T-helper 2 cell (primary cell): ENCODE data around the gene SUPT6H.
"Not testable (repeated sequence)": the region's sequence is repeated elsewhere in the genome, so short reads cannot be mapped to it uniquely, and the experiment has no call there.

Source experiments
- DNase-seq, 5 experiments: peaks; one replicate each; pipeline versions ENCODE4 v3.0.0 to v3.0.0-alpha.2; 2012 to 2022

Gene SUPT6H

DNA sequence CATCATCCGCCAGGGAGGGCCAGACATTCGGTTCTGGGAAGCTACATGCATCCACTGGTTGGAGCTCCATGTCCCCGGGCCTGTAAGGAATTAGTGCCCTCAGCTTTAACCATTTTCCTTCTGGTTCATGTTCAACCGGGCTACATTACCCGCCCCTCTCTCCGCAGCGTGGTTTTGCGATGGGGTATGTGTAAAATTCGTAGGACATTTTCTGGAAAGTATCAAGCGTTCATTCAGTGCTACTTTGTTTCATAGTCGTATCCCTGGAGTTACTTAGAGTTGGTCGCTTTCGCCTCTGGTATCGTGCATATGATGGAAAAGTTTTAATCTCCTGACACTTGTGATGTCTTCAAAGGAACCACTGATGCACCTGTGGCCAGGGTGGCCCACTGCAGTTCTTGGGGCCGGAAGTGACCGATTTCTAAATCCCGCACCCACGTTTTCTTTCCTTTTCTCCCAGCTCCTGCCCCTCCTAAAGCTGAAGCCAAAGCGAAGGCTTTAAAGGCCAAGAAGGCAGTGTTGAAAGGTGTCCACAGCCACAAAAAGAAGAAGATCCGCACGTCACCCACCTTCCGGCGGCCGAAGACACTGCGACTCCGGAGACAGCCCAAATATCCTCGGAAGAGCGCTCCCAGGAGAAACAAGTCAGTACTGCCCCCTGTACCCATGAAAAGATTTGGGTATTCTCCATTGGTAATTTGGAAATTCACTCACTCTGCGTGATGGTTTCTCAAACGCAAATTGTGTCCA, 58.4 kb downstream of the SUPT6H start:
- DNase-seq, result peak in 4 of 5 experiments; percentile 23 to 55 (median 28)

DNA sequence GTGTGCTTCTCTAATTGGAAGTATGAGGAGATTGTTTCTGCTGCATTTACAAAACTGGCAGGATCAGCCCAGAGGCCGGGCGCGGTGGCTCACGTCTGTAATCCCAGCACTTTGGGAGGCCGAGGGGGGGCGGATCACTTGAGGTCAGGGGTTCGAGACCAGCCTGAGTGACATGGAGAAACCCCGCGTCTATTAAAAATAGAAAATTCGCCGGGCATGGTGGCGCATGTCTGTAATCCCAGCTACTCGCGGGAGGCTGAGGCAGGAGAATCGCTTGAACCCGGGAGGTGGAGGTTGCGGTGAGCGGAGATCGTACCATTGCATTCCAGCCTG, 59.0 kb downstream of the SUPT6H start:
- DNase-seq, result not testable (repeated sequence)

DNA sequence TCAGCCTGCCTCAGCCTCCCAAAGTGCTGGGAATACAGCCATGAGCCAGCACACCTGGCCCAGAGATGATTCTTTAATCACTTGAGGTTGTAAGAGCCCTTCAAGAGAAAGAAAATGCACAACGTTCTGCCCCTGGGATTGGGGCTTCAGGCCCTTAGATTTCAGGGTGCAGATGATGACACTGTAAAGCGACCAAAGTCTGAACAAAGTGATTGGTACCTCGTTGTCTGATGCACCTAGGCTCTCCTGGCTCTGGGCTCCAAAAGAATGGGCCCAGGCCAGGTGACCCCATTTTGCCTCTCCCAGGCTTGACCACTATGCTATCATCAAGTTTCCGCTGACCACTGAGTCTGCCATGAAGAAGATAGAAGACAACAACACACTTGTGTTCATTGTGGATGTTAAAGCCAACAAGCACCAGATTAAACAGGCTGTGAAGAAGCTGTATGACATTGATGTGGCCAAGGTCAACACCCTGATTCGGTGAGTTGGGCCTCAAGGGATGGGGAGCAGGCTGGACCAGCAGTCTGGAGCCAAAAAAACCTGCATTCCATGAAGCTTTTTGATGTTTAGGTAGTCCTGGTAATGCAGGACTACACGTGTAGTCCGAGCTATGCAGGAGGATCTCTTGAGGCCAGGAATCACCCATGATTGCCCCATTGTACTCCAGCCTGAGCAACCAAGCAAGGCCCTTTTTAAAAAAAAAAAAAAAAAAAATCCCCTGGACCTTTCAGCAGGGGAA, 60.6 kb downstream of the SUPT6H start:
- no peak for DNase-seq

DNA sequence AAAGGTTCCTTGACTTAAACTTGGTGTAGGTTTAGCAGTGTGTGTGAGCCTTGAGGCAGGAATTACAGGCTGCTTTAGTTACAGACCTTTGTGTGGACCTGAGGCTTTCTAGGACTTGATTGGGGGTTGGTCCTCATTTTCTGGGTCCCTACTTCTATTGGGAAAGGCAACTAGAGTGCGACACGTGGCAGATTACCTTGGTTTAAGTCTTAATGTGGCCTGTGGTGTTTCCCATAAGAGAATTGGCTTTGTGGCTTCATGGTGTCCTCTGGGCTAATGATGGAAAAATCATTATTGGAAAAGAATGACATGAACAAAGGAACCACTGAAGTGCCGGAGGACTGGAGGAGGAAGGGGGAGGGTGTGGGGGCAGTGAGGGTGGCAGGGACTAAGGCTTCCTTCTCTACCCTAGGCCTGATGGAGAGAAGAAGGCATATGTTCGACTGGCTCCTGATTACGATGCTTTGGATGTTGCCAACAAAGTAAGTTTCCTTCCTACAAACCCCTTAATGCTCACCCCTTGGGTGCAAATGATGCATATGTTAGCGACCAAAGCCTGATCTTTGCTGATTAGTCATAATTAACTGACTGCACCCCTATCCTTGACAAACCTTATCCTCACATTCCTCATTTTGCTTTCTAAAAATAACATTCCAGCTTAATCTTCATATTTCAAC, 61.3 kb downstream of the SUPT6H start:
- no peak for DNase-seq

DNA sequence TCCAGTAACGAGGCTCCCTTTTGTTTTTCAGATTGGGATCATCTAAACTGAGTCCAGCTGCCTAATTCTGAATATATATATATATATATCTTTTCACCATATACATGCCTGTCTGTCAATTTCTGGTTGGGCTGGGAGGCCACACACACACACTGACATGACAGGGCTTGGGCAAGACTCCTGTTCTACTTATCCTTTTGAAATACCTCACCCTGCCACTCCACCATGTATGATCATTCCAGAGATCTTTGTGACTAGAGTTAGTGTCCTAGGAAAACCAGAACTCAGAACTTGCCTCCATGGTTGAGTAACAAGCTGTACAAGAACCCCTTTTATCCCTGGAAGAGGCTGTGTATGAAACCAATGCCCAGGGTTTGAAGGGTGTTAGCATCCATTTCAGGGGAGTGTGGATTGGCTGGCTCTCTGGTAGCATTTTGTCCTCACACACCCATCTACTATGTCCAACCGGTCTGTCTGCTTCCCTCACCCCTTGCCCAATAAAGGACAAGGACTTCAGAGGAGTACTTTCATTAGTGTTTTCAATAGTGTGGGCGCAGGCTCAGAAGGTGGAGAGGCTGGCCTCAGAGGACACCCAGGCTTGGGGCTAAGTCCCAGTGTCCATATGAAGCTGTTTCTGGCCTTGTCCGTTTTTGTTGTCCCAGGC, 62.0 kb downstream of the SUPT6H start:
- DNase-seq, result not testable (repeated sequence)

DNA sequence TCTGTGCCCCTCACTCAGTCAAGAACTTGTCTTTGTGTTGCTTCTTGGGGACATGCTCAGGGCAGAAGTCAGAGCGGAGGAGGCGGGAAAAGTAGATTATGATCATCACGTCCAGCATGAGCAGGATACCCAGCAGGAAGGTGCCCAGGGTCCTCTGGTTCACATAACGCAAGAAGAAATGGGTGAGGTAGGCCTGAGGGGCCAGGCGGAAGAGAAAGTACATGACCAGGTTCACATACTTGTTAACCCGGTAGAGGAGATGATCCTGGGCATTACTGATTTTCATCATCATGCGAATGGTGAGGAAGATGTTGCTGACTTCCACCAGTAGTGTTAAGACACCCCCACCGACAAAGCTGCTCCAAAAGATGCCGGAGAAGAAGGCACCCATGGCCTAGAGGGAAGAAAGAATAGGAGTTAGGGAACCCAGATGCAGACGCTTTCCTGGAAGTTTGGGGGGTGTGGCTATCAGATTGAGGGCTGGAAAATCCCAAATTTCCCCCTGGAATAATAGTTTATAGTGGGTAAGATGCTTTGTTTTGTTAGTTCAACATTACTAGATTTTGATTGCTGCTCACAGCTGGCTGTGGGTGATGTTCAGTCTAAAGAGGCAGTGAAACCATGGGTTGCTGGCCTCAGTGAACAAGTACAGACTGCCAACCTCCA, 62.6 kb downstream of the SUPT6H start:
- DNase-seq, result peak in 1 of 5 experiments; percentile 33

DNA sequence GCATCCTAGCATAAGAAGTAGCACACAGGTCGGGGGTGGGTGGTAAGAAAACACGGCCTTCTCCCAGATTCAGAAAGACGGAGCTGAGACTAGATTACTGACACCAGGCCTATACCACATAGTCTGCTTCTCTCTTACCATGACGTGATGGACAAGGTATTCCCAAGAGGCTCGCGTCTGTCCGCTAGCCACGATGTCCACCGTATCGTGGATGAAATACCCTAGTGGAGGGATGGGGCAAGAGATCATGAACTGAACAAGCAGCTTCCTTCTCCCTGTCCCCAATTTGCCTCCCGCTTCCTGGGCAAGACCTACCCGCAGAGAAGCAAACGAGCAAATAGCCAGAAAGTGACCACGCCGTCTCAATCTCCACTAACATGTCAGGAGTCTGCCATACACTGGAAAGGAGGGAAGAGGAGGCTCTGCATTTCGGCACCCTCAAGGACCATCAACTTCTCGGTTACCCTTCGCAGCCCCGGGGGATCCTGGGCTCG, 63.2 kb downstream of the SUPT6H start:
- DNase-seq, result peak in 1 of 5 experiments; percentile 56

DNA sequence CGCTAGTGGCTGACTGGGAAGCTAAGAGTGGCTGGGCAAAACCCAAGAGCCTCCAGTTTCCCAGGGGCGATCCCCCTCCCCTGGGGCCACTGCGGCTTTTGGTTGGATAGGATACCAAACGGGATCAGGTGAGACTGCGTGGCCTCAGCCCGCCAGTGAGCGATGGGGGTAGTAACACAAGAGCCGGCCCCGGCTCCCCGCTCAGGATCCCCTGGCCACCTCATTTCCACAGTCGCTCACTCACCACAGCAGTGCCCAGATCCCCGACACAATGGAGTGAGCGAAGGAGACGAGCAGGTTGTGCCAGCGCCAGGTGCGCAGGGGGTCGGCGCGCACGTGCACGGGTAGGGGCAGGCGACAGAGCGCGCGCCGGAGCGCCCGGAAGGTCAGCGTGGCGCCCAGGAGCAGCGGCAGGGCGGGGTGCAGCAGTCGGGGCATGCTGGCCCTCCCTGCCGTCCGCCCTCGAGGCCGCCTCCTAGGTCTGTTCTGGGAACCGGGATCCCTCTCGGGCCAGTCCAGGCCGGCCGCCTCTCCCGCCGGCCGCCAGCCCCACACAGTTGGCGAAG, 63.7 kb downstream of the SUPT6H start:
- peak in 2 of 5 experiments; percentile 33 to 62 for DNase-seq

DNA sequence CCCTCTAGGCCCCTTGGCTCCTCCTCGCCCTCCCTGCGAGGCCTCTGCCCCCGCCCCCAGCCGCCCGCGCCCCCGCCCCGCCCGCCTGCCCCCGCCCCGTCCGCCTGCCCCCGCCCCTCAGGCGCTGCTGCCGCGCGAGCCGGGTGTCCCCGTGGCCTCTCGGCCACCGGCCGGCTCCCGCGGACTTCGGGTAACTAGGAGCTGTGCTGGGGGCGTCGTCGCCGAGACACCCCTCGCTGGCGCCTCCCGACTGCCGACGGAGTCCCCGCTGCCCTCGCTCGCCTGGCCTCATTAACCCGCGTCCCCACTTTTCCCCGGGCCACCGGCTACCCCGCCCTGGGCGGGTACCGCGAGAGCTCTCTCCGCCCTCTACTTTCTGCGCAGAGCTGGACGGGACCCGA, 64.2 kb downstream of the SUPT6H start, which contains the start of gene TLCD1:
TSS of gene TLCD1 (minus strand) at position 8 of the 401 bp plus-strand sequence. CDS start 136 bp downstream, outside the sequence.
- peak; percentile 45 to 82 (median 65) for DNase-seq

DNA sequence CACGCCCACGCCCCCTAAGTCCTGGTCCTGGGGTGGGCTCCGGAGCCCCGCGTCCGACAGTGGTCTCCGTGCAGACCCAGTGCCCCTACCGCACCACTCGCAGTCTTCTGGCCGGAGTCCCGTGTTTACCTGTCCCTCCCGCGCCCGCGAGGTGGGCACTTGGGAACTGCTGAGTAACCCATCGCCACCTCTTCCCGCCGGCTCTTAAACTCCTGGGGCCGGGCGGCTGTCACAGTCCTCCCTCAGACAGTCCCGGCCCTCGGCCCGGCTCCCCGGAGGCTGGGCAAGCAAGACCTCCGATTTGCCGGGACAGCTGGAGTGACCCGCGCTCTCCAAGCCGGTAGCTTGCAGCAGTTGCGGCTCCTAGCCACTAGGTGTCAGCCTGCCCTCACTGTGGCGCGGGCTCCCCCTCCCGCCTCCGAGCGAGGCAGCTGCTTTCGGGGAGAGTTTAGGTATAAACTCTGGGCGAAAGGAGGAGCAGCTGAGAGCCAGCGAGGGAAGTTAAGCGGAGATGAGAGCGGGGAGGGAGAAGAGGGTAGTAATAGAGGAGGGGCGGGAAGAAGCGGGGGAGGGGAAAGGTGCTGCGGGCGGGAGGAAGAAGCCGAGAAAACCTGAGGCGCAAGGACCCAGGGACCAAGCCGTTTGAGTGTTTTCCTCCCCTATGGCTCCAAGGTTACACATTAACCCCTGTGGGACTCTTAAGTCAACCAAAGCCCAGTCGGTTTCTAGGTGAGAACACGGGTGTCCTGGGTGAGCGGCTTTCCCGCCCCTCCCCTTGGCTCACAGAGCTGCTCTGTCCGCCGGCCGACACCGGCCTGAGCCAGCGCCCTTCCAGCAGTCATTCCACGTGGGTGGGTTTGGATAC, 64.9 kb downstream of the SUPT6H start:
- peak; percentile 78 to 92 (median 84) for DNase-seq

DNA sequence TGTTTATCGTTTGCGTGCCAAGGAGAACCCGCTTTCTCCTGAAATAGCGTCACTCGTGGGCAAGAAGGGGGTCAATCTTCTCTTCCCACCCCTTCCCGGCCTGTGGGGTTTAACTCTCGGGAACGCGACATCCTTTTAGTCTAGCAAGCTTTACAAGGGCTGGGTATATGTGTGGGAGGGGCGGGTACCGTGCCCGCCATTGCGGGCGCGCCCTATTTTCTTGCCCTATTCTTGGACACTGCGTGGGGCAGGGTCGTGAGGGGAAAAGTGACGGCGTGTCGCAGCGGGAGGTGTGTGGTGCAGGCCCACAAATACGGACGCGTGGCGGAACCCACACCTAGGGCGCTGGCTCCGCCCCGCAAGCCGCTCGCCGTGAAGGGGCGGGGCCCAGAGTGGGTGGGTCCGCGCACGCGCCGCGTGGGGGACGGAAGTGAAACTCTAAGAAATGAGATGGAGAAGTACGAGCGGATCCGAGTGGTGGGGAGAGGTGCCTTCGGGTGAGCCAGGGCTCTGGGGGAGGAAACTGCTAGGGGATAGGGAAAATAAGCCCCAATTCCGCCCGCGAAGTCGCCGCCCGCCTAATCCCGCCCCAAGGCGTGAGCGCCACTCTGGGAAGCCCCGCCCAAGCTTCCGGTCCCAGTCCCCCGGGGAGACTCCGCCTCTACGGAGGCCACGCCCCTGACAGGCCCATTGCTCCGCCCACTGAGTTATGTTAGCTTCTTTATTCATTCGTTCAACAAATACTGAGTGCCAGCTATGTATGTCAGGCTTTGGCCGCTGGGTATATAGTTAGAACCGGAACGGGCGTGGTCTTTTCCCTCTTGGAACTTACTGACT, 66.6 kb downstream of the SUPT6H start, which contains the start of gene NEK8:
TSS of gene NEK8 (plus strand) at position 425 of the 837 bp plus-strand sequence. CDS start at position 451, 26 bp downstream.
- peak; percentile 90 to 98 (median 95) for DNase-seq

DNA sequence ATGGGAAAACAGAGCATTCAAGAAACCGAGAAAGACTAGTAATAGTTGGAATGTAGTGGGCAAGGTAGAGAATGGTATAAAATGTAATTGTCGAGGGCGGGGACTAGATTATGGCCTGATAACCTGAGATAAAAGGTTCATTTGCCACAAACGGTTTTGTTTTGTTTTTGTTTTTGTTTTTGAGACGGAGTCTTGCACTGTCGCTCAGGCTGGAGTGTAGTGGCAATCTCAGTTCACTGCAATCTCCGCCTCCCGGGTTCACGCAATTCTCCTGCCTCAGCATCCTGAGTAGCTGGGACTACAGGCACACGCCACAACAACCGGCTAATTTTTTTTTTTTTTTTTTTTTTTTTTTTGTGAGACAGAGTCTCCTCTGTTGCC, 67.9 kb downstream of the SUPT6H start:
- DNase-seq, result peak in 1 of 5 experiments; percentile 72

DNA sequence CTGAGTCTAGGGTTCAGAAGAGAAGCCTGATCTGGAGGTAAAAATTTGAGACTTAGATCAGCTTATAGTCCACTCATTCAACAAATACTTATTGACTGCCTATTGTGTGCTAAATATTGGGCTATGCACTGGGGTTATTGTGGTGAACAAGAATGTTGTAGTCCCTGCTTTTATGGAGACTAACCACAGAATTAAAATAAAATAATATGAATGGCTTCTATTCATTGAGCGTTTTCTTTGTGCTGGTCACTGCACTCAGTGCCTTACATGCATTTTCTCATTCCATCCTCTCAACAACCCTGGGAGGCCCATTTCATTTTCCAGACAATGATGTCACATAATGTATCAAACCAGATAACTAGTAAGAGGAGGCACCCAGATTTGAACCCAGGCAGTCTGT, 71.3 kb downstream of the SUPT6H start:
- no peak for DNase-seq

DNA sequence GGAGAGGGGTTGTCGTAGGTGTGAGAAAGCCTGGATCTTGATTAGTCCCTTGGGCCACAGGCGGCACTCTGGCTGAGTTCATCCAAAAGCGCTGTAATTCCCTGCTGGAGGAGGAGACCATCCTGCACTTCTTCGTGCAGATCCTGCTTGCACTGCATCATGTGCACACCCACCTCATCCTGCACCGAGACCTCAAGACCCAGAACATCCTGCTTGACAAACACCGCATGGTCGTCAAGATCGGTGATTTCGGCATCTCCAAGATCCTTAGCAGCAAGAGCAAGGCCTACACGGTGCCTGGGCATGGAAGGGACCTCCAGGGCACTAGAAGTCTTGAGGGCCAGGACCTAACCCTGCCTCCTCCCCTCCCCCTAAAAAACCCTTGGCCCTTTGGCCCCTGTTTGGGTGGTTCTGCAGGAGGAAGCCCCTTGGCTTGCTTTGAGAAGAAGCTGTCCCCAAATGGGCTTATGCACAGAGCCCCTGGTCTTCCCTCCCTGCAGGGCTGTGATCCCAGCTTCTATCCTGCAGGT, 72.8 kb downstream of the SUPT6H start:
- no peak for DNase-seq

DNA sequence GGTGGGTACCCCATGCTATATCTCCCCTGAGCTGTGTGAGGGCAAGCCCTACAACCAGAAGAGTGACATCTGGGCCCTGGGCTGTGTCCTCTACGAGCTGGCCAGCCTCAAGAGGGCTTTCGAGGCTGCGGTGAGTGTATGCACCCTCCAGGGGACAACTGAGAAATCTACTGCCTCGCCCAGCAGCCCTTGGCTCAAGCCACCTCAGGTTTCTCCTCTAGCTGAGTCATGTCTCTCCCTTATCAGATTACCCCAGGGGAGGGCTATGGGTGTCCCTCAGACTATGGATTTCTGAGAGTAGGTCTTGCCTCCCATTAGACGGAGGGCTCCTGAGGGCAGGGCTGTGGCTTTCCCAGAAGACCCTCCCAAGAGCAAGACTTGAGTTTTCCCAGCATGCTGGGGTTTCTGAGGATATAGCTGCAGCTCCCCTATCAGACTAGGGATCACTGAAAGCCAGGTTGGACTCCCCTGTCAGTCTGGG, 73.3 kb downstream of the SUPT6H start:
- no peak for DNase-seq

DNA sequence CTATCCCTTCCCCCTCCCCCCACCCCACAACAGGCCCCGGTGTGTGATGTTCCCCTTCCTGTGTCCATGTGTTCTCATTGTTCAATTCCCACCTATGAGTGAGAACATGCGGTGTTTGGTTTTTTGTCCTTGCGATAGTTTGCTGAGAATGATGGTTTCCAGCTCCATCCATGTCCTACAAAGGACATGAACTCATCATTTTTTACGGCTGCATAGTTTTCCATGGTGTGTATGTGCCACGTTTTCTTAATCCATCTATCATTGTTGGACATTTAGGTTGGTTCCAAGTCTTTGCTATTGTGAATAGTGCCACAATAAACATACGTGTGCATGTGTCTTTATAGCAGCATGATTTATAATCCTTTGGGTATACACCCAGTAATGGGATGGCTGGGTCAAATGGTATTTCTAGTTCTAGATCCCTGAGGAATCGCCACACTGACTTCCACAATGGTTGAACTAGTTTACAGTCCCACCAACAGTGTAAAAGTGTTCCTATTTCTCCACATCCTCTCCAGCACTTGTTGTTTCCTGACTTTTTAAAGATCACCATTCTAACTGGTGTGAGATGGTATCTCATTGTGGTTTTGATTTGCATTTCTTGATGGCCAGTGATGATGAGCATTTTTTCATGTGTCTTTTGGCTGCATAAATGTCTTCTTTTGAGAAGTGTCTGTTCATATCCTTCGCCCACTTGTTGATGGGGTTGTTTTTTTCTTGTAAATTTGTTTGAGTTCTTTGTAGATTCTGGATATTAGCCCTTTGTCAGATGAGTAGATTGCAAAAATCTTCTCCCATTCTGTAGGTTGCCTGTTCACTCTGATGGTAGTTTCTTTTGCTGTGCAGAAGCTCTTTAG, 74.1 kb downstream of the SUPT6H start:
- DNase-seq, result not testable (repeated sequence)

DNA sequence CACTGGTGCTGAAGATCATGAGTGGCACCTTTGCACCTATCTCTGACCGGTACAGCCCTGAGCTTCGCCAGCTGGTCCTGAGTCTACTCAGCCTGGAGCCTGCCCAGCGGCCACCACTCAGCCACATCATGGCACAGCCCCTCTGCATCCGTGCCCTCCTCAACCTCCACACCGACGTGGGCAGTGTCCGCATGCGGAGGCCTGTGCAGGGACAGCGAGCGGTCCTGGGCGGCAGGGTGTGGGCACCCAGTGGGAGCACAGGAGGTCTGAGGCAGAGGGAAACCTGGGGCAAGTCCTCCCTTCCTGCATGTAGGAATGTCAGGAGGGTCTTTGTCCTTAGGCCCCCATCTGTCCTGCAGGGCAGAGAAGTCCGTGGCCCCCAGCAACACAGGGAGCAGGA, 75.3 kb downstream of the SUPT6H start:
- no peak for DNase-seq
